GM19035 (cell line): ENCODE results near the gene MAPKAPK3.

Source experiments
- ATAC-seq: cut with Tn5 transposase; IDR thresholded peaks from one replicate; pipeline ENCODE4 v1.9.1; 2021; ENCODE audit not compliant: unreplicated experiment

The MAPKAPK3 gene

DNA sequence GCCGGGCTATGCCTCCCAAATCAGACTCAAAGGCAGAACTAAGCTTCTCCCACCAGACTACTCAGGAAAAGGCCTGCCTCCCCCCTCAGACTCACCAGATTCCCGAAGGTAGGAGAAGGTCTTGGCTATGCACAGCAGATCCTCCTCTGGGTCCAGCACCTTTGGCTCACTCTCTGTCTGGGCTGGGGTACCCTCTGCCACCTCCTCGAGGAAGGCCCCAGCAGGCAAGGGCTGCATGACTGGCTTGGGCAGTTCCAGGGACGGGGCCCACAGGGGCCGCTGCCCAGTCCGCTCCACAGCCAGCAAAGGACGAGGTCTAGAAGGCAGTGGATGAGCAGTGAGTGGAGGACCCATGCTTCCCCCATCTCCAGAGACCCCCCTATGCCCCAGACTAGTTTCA is 8.7 kb upstream of the MAPKAPK3 start:
- ATAC-seq, result no peak

DNA sequence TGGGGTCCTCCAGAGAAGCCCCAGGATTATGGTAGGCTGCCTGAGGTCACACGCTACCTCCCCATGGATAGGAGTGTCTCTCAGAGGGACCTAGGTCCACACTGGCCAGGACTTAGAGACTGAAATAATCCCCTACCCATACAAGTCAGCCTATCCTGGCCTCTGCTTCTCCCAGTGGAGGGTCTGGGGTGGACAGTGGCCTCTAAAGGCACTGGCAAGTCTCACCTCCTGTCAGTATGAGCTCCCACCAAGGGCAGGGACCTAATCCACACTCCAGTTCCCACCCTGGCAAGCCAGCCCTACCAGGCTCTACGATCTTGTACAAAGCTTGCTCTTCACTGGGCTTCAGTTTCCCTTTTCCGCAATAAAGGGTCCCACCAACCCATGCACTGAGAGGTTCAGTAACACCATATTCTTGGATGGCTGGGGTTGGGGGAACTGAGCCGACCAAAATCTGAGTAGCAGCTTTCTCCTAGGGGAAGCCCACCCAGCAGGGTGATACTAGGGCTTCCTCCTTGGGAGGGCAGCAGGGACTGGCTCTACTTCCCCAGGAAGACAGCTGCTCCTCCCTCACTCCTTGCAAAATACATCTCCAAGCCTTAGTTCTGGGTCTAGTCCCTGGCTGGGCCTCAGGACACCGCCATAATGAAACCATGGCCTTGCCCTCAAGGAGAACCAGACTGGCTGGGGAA is 7.7 kb upstream of the MAPKAPK3 start:
- no peak for ATAC-seq

DNA sequence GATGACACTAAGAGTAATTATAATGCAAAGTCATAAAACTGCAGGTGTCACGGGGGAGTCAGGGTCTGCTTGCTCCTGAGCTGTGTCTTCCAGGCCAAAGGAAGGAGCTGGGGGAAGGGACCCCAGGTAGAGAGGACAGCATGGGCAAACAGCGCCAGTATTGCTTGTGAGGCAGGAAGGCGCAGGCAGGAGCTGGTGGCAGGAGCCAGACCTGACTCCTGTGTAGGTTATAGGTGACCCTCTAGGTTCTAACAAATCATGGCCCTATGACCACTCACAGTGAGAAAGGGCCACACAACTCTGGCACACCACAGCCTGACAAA is 7.2 kb upstream of the MAPKAPK3 start:
- no peak for ATAC-seq

DNA sequence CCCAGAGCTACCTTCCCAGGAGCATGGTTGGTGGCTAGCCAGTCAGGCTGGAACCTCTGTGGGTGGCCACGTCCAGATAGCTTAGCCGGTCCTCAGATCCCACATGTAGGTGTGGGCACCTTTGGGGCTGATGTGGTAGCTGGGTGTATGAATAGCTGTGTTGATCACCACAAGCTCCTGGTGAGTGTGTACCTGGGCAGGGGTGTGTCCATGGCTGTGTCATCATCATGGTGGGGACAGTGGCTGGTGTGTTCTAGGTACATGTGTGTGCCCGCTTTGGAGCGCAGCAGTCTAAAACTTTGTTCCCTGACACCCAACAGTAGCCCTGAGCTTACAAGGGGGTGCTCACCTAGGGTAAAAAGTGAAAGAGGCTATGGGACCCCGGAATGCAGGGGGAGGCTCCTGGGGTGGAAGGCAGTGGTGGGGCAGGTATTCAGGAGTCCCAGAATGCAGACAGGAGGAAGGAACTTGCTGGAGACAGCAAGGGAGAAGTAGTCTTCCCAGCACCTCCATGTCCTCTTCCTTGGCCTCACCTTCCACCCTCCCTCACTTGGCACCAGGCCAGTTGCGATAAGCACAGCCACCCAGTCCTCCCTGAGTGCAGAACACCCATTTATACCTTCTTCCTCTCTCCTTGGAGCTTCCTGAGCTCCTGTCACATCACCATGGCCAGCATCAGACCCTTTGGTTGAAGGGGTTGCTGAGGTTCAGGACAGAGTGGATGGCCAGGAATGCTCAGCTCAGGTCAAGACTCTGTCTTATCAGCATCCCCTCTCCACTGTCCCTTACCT is 6.6 kb upstream of the MAPKAPK3 start:
- ATAC-seq, result no peak

DNA sequence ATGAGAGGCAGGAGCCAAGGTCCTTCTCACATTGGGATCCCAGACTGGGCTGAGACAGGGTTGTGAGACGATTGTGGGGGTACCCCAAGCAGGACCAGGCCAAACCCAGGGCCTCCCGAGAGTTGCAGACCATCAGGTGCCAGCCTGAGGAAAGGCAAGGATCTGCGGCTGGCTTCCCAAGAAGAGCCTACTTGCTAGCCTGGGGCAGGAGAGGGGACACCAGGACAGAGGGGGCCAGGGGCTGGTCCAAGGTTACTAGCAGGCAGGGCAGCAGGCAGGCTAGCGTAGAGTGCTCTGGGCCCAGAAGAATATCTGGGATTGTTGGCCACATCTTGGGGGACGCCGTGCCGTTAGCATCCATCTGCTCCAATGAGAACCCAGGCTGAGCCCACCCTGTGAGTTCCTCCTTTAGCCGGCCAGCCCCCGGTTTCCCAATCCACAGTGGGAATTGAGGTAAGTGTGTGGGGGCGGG is 5.9 kb upstream of the MAPKAPK3 start:
- no peak for ATAC-seq

DNA sequence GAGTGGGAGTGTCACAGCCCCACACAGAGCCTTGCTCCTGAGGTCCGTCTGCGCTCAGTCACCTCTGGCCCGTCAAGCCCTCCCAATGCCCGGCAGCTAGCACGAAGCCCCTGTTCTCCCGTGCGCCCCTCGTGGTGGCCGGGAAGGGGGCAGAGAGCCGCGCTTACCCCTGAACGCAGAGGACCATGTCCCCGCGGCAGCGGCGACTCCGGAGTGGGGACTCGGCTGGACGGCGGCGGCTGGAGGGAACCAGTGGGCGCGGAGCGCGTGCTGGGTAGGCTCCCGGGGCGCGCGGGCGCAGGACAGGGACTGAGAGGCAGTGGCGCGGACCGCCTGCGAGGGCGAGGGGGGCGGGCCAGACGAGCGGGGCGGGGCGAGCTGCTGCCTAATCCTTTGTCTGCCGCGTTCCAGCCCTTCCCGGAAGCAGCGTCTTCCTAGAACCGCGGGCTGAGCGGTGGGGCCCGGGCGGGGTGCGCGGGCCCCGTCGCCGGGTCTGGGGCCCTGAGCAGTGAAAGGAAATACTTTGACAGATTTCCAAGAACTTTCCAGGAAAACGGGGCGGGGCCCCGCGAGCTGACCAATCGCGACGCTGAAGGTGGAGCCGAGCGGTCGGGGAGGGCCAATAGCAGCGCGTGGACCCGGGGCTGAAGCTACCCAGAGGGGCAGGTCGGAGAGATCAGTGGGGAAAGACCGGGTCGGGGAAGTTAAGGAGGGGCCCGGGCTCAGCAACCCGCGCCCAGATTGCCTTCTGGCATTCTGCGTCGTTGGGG is 5.3 kb upstream of the MAPKAPK3 start, which contains the start of gene CISH:
TSS of gene CISH (minus strand) at position 311 of the 770 bp plus-strand sequence. CDS start at position 187, 124 bp downstream.
- peak; percentile 76 for ATAC-seq

DNA sequence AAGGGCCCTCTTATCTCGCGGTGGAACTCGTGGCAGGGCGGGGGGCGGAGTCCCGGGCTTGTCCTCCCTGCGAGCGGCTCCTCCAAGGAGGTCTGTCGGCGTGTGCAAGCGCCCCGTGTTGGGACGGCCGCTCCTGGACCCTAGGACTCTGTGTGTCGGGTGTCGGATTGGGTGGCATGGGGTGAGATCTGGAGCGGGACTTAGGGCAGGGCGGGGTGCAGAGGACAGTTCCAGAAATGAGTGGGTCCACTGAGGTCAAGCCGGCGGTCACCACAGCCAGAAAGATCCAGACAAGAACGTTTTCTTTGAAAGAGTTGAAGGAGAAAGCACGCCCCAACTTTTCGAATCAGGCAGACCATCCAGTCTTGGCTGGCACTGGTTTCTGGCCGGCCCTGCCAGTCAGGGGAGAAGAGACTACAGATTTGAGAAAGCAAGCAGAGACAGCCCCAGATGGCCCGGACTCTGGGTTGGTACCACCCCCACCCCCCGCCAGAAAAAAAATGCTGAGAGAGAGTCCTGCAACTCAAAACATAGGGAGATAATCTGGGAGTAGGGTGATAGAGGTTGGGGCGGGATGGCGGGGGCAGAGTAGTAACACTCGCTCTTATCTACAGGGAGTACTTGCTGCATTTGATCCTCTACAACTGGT is 4.6 kb upstream of the MAPKAPK3 start:
- no peak for ATAC-seq

DNA sequence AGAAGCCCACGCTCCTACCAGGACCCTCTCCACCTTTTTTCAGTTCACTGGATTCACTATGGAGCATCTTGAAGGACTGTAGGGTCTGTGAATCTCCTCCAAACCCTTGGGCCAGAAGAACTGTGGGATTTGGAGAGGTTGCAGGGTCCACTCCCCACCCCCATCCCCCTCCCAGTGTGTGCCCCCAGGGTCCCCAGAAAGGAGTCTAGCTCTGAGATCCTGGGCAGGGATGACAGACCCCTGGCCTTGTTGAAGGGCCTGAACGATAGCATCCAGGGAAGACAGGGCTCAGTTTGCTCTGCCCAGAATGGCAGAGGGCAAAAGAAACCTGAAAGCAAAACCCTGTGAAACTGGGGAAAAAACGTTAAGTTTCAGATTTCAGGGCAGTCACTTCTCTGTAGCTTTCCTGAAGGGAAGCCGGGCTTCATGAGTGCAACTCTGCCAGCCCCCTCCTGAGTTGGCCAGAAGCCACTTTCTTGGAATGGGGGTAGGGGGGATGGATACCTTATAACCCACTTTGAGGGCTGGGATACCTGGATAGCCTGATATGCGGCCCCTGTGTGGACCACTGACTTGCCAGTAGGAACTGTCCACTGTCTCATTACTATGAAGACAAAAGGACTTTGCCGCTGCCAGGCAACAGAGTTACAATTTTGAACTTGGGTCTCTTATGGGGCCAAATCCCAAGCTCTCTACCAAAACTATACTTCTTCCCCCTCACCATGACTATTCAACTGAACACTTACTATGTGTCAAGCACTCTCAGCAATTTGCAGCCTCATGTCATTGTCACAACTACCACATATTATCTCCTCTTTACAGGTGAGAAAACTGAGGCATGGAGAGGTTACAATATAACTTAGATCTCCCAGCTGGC is 3.7 kb upstream of the MAPKAPK3 start:
- no peak for ATAC-seq

DNA sequence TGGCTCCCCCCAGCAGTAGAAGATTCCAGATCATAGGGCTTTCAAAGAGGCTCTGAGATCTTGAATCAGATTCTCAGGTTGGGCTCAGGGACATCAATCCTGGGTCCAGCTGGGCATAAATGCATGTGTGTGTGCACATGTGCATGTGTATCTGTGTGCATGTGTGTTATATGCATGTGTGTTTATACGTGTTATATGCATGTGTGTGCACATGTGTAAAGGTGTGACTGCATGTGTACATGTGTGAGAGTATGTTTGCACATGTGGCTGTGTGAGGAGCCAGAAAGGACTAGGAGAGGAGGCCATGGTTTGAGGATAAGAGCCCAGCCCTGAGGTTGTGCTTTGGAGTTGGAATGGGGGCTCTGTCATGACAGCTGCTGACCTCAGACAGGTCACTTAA is 1.8 kb upstream of the MAPKAPK3 start:
- ATAC-seq, result no peak

DNA sequence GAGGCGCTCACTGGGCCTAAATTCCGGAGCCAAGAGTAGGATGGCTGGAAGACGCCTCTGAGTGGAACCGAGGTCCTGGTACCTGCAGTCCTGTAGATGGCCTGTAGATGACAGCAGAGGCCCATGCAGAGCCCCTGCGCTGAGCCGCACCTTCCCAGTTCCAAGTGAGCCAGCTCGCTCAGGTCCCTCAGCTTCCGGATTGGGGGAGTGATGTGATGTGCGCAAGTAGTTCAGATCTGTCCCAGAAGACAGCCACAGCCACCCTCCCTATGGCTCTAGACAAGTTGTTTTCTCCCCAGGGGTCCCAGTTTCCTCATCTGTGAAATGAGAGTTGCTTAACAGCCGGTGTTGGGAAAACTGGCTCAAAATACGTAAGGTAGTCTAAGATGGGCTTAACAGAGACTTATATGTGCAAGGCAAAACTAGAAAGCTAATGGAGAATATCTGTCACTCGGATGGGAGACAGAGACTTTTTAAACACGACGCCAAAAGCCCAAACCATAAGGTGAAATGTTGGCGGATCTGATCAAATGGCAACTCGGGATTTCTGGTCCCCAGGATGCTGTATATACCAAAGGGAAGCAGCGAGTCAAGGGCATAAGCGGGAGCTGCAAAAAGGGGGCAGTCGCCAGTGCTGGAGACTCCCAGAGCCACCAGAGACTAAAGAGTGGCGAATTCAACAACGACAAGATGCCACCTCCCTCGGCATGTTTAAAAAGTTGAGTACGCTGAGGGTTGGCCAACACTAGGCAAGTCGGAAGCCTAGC is 765 bp upstream of the MAPKAPK3 start:
- peak; percentile 34 for ATAC-seq

DNA sequence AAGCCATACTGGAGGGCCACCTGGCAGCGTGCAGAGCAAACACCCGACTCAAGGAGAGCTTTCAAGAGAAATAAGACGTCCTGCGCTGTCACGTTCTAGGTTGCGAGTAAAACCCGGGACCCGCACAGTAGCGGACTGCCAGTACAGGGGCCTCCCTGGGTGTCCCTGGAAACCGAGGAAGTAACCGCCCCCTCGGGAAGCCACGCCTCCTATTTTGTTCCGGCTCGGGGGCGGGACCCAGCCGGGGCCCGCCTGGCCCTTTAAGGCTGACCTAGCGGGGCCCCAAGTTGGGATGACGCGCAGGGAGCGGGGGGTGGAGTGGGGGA is 218 bp upstream of the MAPKAPK3 start:
- ATAC-seq, result peak; percentile 71

DNA sequence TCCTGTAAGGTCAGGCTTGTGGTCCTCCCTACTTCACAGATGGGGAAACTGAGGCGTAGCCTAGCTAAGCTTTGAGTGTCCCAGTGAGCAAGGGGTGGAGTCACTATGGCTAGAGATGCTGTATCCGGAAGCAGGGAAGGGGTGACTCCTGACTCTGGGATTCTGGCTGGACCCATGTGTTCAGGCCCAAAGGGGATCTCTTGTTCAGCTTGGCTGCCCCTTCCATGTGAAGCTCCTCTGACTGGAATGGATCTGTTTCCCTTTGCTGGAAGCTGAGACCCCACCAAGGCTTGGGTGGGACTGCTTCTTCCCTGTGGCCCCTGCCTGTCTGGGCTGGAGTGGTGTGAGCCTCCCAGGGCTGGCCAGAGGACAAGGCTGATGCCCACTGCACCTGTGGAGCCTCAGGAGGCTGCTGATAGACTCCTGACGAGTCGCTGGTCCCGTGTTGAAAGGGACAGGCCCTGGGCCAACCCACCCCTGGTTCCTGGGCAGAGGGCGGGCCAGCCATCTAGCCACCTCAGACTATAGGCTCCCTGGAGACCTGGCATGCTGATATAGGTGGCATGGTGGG is 1.0 kb downstream of the MAPKAPK3 start:
- no peak for ATAC-seq

DNA sequence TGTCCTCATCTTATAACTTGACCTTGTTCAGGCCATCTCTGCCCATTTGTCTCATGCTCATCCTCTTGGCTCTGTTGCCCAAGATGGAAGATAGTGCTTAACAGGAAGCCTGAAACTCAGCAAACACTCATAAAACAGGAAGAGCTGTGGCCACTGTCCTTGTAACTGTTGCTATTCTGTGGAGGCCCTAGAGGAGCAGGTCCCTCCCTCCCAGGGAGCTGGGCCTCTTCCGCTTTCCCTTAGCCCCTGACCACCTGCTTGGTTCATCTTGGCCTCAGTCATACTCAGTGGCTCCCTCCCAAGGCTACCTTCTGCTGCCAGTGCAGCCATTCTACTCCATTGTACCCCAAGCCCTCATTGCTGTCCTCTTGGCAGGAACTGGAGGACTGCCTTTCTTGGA is 3.5 kb downstream of the MAPKAPK3 start:
- ATAC-seq, result no peak

DNA sequence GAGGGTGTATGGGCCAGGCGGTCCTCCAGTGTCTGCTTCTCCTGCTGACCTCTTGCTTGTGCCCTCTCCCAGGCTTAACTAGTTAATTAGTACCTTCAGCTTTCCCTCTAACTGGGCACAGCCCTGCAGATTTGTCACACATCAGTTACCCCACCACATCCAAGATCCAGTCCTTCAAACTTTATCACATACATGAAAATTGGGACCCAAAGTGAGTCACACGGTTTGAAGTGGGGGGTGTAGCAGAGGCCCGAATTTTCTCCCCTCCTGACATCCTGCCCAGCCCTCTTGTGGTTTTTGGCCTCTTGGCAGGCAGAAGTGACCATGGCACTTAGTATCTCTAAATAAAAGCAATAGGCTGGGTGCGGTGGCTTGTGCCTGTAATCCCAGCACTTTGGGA is 3.9 kb downstream of the MAPKAPK3 start:
- no peak for ATAC-seq

DNA sequence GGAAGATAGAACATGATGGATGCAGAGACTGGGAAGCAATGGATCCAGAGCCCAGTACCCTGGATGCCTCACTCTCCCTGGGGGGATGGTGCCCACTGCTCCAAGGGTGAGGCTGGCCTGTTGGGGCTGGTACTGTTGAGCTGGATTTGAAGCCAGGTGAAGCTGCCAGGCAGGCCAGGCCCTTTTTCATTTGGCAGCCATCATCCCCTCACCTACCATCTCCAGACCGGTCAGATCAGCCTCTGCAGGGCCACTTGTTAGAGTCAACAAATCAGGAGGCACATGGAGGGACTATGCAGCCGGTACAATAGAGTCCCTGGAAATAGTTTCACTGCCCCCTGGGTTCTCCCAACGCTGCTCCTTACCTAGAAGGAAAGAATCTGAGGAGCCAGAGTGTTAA is 5.9 kb downstream of the MAPKAPK3 start:
- no peak for ATAC-seq

DNA sequence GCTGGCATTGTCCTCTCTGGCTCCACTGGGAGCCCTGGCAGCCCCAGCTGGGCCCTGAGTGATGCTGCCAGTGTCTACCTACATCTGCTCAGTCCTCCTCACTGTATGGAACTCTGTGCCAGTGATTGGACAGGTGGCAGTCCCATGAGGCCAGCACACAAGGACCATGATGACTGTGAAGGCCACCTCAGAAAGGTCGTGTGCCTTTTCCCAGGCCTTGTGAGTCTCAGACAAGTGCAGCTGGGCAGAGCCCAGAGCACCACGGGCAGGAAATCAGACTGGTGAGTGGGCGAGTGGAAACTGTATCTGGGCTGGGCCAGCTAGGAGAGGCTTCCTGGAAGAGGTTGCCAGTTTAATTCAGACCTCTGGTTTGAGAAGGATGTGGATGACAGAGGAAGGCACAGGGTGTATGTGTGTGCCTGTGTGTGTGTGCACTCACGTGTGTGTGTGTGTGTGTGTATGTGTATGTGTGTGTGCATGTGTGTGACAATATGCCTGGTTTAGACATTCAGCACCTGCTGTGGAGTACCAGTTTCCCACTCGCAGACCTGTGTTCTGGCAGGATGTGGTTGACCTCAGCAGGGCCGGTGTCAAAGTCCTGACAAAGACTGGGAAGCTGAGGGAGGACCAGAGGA is 7.0 kb downstream of the MAPKAPK3 start:
- ATAC-seq, result peak; percentile 47

DNA sequence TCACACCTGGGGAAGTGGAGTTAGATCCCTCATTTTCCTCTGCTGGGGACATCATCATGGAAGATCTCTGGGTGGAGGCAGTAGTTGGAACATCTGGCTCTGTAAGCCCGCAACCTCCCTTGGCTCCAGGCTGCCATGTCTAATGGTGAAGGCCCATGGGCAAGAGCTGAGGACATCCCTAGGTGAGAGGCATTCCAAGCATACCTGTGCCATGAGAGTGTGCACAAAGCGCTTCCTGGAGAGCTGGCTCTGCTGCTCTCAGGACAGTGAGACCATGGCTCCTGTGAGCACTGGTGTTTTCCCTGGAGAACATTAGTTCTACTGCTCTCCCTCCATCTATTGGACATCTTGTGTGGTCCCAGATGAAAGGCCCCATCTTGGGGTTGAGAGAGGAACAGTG is 7.7 kb downstream of the MAPKAPK3 start:
- no peak for ATAC-seq

DNA sequence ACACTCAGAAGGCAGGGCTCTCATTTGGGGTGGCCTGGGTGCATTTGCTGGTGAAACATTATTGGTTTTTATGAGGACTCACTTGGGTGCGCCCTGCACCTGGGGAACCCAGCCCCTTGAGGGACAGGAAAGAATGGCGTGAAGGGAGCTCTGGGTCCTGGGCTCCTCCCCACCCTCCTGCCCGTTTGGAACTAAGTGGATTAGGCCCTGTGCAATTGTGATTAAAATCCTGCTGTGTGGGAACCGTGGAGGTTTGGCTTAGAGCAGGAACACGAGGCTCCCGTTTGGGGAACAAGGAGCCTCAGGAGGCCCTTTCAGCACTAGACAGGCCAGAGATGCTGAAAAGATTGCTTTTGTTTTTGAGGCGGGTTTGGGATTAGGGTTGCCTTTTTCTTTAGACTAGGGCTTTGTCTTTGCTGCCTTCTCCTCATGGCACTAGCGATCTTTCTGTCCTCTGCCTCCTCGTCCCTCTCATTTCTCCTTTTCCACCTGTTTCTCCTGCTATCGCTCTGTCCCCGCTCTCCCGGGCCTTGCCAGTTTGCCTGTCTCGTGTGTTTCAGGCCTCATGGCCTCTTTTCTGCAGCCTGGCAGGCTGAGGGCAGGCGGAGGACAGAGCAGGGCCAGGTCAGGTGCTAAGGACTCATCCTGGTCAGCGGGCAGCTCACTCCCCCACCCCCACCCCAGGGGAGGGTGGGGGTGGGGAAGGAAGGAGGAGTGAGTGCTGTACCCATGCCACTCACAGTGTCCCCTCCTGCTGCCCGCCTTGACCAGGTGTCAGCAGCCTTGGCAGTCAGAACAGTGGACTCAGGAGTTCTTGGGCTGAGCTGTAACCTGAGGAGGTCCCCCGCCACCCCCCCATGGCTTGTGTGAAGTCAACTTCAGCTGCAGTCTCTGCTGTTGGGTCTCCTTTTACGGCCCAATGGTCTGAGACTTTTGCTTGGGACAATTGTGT is 8.6 kb downstream of the MAPKAPK3 start:
- ATAC-seq, result no peak
